ENCODE data around the gene DUSP5.

Gene DUSP5

DNA sequence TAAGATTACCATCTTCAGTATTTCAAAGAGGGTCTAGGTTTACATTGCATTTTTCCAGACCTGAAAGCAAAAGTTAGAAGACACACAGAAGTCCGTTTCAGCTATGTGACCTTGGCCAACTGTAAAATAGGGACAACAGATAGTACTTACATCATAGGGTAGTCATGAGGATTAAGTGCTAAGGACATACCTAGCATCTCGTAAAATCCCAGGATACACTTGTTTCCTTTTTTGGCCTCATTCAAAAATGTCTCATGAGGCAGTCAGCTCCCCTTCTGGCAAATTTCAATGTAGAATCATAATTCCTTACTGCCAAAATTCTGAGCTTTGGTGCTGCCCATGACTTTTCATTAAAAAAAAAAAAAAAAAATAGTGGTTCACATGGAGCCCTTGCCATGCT, 6.4 kb upstream of the DUSP5 start:
- Mint-ChIP-seq H3K4me1 (ENCODE audit: low read depth) (peaks cover 23% of the 10 kb centered on the region), H3K36me3 (no peaks in the 10 kb centered on the region)

DNA sequence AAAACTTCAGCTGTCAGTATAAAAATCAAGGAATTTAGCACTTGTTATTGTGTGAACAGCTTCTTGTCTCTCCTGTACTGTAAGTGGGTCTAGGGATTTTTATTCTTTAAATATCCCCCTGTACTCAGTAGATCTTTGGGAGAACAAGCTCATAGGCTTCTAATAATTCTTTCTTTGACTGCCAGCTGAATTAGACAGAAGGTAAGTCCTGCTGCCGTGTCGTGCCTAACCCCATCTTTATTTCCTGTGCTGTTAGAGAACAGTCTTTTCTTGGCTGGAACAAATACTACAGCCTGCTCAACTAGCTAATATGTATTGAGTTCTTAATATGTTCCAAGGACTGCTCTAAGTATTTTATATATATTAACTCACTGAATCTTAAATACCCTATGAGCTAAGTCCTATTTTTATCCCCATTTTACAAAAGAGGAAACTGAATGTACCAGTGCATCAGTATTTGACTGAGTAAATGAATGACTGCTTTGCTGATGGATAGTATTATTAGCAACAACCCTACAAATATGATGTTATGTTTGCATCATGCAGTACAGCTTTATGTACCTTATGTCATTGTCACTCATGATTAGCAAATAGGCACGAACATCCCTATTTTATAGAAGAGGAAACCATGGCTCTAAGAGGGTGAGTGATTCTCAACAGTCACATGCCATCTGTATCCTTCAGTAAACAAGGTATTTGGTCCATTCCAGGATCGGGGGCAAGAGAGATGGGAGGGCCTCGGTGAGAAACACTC, 5.5 kb upstream of the DUSP5 start:
- H3K36me3 Mint-ChIP-seq, result no peaks in the 10 kb centered on the region
- no peak overlapping the region for H3K4me3 Mint-ChIP-seq
- H3K27me3 Mint-ChIP-seq, result peaks cover 2% of the 10 kb centered on the region
- no peaks in the 10 kb centered on the region for H3K9me3 Mint-ChIP-seq (ENCODE audit: low read depth)
- H3K27ac Mint-ChIP-seq, result no peak overlapping the region
- peaks cover 32% of the 10 kb centered on the region for H3K4me1 Mint-ChIP-seq (ENCODE audit: low read depth)

More for the DNA sequence above, 6.4 kb upstream of the DUSP5 start:
- Mint-ChIP-seq H3K4me3 (no peak overlapping the region), H3K9me3 (ENCODE audit: low read depth) (no peaks in the 10 kb centered on the region), H3K27me3 (peaks cover 2% of the 10 kb centered on the region), H3K27ac (no peak overlapping the region)

DNA sequence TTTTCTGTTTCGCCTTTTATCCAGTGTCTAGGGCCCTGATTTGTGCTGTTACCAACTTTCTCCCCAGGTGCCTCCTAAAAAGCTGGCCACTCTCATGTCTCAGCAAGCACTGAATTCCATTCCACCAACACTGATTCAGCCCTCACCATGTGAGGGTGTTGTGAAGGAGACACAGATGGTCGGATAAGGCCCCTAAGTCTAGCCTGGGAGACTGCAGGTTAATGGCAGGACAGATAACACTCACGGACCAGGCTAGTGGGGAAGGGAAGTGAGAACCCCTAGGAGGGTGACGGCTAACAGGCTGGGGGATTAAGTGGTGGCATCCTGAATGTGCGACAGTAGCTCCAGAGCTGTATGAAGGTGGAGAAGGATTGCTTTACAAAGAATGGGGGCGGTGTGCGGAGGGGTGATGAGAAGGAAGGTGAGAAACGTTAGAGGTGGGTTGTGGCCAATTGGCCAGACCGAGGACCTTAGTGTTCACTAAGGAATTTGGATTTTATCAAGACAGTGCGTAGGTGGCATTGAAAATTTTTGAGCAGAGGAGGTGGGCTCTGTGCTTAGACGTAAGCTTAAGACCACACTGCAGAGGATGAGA, 3.8 kb upstream of the DUSP5 start:
- H3K27me3 Mint-ChIP-seq, result peaks cover 2% of the 10 kb centered on the region
- H3K4me1 Mint-ChIP-seq (ENCODE audit: low read depth), result peaks cover 29% of the 10 kb centered on the region
- no peak overlapping the region for H3K27ac Mint-ChIP-seq
- H3K4me3 Mint-ChIP-seq, result no peak overlapping the region
- no peaks in the 10 kb centered on the region for H3K9me3 Mint-ChIP-seq (ENCODE audit: low read depth)
- no peaks in the 10 kb centered on the region for H3K36me3 Mint-ChIP-seq

DNA sequence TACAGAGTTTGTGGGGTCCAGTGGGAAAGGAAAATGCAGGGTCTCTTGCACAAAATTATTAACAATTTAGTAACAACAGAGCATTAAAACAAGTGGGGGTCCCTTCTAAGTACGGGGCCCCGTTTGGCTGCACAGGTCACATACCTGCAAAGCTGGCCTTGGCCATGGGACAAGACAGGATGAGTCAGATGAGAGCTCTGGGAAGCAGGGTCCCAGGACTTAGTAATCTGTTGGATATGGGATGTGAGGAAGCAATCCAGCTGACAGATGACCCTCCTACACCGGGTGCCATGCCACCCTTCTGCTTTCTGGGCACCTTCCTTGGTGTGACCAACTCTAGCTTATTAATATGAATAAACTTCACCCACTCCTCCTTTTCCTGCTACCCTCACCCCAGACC, 3.2 kb upstream of the DUSP5 start:
- Mint-ChIP-seq H3K27me3 (peaks cover under 1% of the 10 kb centered on the region), H3K4me1 (ENCODE audit: low read depth) (peaks cover 29% of the 10 kb centered on the region), H3K4me3 (no peak overlapping the region), H3K36me3 (no peaks in the 10 kb centered on the region), H3K27ac (no peak overlapping the region), H3K9me3 (ENCODE audit: low read depth) (no peaks in the 10 kb centered on the region)

DNA sequence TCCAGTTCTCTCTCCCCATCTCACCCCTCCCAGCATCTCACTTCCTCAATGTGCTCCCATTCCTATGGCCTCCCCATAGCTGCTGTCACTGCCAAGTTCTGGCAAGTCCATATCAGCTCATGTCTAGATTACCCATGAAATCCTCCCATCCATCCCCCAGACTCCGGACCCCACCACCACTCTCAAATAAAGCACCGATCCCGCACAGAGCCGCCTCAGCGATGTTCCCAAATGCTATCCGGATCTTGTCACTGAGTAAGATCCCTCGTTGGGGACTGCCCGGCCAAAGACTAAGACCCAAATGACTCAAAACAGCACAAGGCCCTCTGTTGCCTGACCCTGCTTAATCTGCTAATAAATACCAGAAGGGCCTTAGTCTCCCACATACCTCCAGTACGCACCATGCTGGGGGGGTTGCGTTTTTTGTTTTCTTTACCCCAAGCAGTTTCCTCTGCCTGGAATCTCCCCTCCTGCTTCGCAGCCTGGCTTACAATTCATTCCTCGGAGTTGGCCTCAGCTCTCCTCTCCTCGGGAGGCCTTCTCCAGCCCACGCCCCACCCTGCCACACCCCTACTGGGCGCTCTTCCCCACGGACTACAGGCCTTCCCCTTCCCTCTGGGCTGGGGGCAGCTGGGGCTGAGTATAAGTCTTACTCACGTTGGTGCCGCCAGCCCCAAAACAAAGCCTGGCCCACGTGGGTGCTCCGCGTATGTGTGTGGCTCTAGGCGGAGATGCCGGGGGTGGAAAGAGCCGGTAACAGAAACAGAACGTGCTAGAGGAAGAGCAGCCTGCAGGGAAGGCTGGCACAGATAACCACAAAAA, 1.8 kb upstream of the DUSP5 start:
- peak overlapping the region; percentile 89 for H3K27ac Mint-ChIP-seq
- H3K9me3 Mint-ChIP-seq (ENCODE audit: low read depth), result no peaks in the 10 kb centered on the region
- peak overlapping the region; percentile 95 for H3K4me3 Mint-ChIP-seq
- peaks cover 8% of the 10 kb centered on the region for H3K36me3 Mint-ChIP-seq
- H3K27me3 Mint-ChIP-seq, result no peaks in the 10 kb centered on the region
- peaks cover 43% of the 10 kb centered on the region for H3K4me1 Mint-ChIP-seq (ENCODE audit: low read depth)

DNA sequence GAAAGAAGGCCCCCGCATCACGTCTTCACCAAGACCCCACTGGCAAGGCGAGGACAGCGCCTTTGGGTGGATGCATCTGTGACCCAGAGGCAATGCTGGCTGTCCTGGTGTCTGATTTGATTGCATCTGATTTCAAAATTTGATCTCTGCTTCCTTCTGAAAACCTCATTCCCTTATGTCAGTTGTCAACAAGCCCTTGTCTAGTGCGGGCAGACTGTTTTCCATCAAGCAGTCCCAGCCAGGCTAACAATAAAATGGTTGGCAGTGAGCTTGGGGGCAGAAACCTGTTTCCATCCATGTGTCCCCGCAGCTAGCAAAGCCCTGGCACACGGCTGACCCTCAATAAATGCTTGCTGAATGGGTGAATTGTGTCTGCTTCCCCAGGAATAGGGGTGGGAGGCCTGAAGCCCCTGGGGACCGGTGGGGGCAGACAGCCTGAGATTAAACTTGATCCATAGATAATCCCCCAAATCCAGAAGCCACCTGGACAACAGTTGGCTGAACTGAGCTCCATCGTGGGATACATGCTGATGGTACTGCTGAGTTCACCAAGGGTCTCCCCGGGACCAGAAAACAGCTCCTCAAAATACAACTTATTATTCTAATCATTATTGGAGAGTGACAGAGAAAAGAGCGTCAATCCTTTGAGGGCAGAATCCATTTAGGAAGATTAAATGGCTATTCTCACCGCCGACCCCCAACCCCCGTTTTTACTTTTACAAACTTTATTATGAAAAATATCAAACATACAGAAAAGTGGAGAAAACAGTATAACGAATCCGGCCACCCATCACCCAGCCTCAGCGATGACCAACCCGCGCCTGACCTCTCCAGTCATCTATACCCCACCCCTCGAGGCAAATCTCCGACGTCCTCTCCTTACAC, 912 bp upstream of the DUSP5 start:
- Mint-ChIP-seq H3K9me3 (ENCODE audit: low read depth) (no peaks in the 10 kb centered on the region), H3K36me3 (peaks cover 8% of the 10 kb centered on the region), H3K27ac (peak overlapping the region; percentile 89), H3K4me3 (peak overlapping the region; percentile 95), H3K27me3 (no peaks in the 10 kb centered on the region), H3K4me1 (ENCODE audit: low read depth) (peaks cover 51% of the 10 kb centered on the region)

DNA sequence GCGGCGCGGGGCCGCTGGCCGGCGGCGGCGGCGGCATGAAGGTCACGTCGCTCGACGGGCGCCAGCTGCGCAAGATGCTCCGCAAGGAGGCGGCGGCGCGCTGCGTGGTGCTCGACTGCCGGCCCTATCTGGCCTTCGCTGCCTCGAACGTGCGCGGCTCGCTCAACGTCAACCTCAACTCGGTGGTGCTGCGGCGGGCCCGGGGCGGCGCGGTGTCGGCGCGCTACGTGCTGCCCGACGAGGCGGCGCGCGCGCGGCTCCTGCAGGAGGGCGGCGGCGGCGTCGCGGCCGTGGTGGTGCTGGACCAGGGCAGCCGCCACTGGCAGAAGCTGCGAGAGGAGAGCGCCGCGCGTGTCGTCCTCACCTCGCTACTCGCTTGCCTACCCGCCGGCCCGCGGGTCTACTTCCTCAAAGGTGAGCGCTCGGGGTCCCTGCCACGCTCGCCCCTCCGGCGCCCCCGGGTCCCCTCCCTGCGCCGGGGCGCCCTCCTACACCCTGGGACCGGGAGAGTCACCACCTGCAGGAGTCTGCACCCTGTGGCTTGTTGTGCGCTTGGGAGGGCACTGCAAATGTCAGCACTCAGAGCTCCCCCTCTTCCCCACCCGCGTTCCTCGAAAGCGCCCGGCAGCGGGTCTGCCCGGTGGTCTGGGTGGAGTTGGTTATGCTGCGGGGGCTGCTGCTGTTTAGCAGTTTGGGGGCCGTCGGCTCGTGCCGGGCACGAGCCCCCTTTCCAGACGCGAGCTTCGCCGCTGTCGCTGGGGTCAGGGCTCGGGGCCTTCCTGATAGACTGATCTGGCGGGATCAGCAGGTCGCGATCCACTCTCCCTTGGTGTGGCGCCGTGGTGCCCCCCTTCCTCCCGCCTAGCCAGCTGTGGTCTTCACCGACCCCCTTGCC, 627 bp downstream of the DUSP5 start:
- H3K4me3 Mint-ChIP-seq, result peak overlapping the region; percentile 95
- H3K36me3 Mint-ChIP-seq, result peaks cover 13% of the 10 kb centered on the region
- peak overlapping the region; percentile 82 for H3K27ac Mint-ChIP-seq
- H3K4me1 Mint-ChIP-seq (ENCODE audit: low read depth), result peaks cover 63% of the 10 kb centered on the region
- no peaks in the 10 kb centered on the region for H3K27me3 Mint-ChIP-seq
- H3K9me3 Mint-ChIP-seq (ENCODE audit: low read depth), result no peaks in the 10 kb centered on the region

DNA sequence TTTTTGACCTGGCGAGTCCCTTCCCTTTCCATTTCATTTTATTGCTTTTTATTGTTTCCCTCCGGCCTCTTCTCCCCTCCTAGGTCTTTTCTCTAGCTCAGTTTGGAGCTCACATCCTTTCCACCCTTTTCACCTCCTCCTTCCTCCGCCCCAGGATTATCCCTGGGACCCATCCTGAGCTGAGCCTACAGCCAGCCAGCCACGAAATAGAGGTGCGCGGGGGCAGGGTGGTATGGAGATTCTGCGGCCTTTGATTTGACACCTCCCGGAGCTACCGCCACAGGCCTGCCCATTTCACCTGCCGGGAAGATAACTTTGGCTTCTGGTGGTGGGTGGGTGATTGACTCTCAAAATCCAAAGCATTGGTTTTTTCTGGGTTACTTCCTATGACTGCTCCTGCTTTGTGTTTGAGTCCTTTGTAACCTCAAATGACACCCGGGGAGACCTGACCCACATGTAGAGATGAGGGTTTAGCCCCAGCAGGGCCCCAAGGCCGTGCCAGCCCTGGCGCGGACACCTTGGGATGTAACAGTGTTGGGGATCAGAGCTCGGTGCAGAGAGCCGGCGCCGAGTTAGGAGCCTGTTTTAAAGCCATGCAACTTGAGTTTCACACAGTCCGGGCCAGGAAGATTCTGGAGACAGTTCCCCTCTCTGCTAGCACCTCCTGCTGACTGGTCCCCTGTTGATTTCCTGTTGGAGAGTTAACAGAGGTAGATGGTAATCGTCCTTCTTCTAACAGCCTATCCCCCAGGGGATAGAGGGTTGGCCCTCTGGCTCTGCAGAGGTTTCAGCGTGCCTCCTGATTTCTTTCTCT, 1.5 kb downstream of the DUSP5 start:
- Mint-ChIP-seq H3K27ac (peak overlapping the region; percentile 82), H3K4me1 (ENCODE audit: low read depth) (peaks cover 70% of the 10 kb centered on the region), H3K27me3 (no peaks in the 10 kb centered on the region), H3K4me3 (peak overlapping the region; percentile 95), H3K9me3 (ENCODE audit: low read depth) (no peaks in the 10 kb centered on the region), H3K36me3 (peaks cover 16% of the 10 kb centered on the region)

DNA sequence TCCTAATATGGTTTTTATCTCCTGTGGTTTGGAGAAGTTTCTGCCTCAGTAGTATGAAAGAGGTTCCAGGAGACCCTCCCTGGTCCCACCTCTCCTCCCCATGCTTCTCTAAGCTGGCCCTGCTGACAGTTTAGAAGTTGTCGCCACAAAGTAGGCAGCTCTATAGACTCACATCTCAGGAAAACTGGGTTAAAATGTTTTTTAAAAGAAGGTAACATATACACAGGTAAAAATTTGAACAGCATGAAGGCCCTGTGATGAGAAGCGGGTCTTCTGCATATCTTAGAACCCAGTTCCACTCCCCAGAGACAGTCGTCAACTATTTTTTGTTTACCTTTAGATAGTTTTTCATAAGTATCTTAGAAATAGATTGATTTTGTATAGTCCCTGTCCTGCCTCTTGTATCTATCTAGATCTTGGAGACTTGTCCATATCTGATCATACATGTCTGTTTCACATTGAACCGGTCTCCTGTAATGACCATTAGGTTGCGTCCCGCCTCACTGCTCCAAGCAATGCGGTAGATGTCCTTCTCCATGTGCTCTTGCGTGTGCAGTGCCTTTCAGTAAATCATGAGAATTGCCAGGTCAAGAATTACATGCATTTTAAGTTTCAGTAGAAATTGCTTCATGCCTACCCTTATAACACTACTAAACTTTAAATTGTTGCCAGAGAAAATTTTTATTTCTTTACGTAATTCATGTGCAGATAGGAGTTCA, 2.2 kb downstream of the DUSP5 start:
- H3K4me1 Mint-ChIP-seq (ENCODE audit: low read depth), result peaks cover 77% of the 10 kb centered on the region
- H3K27me3 Mint-ChIP-seq, result no peaks in the 10 kb centered on the region
- H3K4me3 Mint-ChIP-seq, result peak overlapping the region; percentile 95
- peak overlapping the region; percentile 82 for H3K27ac Mint-ChIP-seq
- H3K9me3 Mint-ChIP-seq (ENCODE audit: low read depth), result no peaks in the 10 kb centered on the region
- peaks cover 21% of the 10 kb centered on the region for H3K36me3 Mint-ChIP-seq

DNA sequence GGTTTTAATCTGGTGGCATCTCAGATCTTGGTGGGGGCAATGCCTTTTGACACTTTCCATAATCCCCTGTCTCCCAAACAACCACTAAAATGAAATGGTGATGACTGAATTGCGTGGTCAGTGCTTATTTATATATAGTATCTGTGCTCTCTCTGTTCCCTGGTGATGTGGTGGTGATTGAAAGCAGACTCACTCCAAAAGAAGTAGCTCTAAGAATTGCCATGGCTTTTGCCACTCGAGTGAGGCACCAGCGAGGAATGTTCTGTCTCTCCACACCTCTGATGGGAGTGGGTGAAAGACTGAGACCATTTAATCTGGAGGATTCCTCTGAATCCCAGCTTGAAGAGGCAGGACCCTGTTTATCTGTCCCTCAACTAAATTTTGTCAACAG, 2.8 kb downstream of the DUSP5 start:
- Mint-ChIP-seq H3K4me3 (peak overlapping the region; percentile 95), H3K36me3 (peaks cover 23% of the 10 kb centered on the region), H3K27me3 (no peaks in the 10 kb centered on the region), H3K27ac (peak overlapping the region; percentile 61), H3K9me3 (ENCODE audit: low read depth) (no peaks in the 10 kb centered on the region), H3K4me1 (ENCODE audit: low read depth) (peaks cover 83% of the 10 kb centered on the region)

DNA sequence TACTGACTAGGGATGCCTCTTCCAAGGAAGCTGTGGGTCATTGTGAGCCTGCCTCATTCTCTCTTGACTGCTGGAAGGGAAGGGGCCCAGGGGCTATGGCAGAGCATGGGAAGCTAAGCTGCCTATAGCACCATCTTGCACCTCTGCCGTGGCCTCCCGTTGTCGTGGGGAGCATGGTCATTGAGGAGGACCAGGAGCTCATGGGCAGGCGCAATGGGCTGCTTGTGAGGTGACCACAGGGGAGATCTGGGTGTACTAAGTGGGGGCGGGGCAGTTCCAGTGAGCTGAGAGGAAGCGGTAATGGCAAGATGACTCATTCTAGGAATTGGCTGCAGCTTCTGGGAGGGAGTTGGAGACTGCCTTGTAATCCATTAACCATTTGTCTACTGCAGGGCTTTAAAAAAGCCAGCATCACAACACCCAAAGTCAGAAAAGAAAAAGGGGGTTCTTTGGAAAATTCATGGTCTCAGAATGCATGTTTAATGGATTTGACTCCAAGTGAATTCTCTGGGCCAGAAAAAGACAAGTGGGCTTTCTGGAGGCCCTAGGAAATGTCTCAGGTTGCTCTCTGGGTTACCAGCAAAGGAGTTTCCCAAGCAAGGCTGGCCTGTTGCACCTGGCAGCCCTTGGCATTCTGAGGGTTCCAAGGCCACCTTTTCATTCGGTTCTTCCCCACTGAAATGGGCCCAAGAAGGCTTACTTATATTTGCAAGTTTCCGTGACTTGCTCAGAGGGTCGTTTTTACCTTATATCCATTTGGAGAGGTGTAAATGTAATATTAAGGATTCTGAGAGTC, 3.6 kb downstream of the DUSP5 start:
- no peaks in the 10 kb centered on the region for H3K27me3 Mint-ChIP-seq
- H3K27ac Mint-ChIP-seq, result peak overlapping the region; percentile 61
- peak overlapping the region; percentile 95 for H3K4me3 Mint-ChIP-seq
- peaks cover 82% of the 10 kb centered on the region for H3K4me1 Mint-ChIP-seq (ENCODE audit: low read depth)
- no peaks in the 10 kb centered on the region for H3K9me3 Mint-ChIP-seq (ENCODE audit: low read depth)
- peaks cover 25% of the 10 kb centered on the region for H3K36me3 Mint-ChIP-seq

Measured in activated naive CD8-positive, alpha-beta T cell (primary cell).